Gastrocnemius medialis (tissue), 4 donors: ENCODE results near the gene AFAP1. TPM values are rescaled to one million over a fixed set of nuclear protein-coding genes. Genes with fewer than 3 reads are reported as not detected.

Source experiments
- ATAC-seq, 2 donors: fragments of 150-250 bp; one replicate each; pipeline ENCODE4 v1.9.1; 2016
- DNase-seq, 2 donors: peaks; one replicate each; pipeline ENCODE4 v3.0.0-alpha.2; 2019
- H3K27ac ChIP-seq, 4 donors: fragments of 200-600 bp; sonication (generic); 1 replicate in 1 of 4; 2 replicates in 3 of 4; pipeline ENCODE4 v1.5.1; 2016 to 2018; ENCODE audit warnings: mild to moderate bottlenecking in 2 of 4, moderate library complexity in 1 of 4
- H3K27me3 ChIP-seq, 3 donors: fragments of 200-600 bp; sonication (generic) in 2 of 3; 1 replicate in 1 of 3; 2 replicates in 2 of 3; pipeline versions ENCODE4 v1.5.1 to v1.6.0; 2016 to 2019; ENCODE audit warnings: mild to moderate bottlenecking in 1 of 3, moderate library complexity in 1 of 3
- H3K36me3 ChIP-seq, 2 donors: fragments of 200-600 bp; sonication (generic) in 1 of 2; one replicate each; pipeline ENCODE4 v1.5.1; 2017 to 2018
- H3K4me1 ChIP-seq, 2 donors: fragments of 200-600 bp; sonication (generic) in 1 of 2; one replicate each; pipeline ENCODE4 v1.5.1; 2016 to 2017; ENCODE audit warnings: mild to moderate bottlenecking in 2 of 2
- H3K4me3 ChIP-seq, 4 donors: fragments of 200-600 bp; sonication (generic) in 3 of 4; 1 replicate in 1 of 4; 2 replicates in 3 of 4; pipeline ENCODE4 v1.5.1; 2016 to 2019; ENCODE audit warnings: mild to moderate bottlenecking in 2 of 4
- H3K9me3 ChIP-seq, 3 donors: fragments of 200-600 bp; sonication (generic) in 2 of 3; 1 replicate in 1 of 3; 2 replicates in 2 of 3; pipeline ENCODE4 v1.5.1; 2016 to 2019
- POLR2A ChIP-seq, 2 donors: fragments of 450-650 bp; IDR thresholded peaks; one replicate each; pipeline ENCODE4 v1.6.1; 2017; ENCODE audit warnings: antibody characterized with exemption in 2 of 2, mild to moderate bottlenecking in 2 of 2, moderate library complexity in 2 of 2
- in situ Hi-C, 4 donors: fragments of 200-750 bp; cut with MboI; loops; one replicate each; pipeline versions ENCODE4 v1.15.0 to v1.8.0; 2017; ENCODE audit warnings: low sequenced_read_pairs in 4 of 4
- intact Hi-C: fragments of 100-400 bp; cut with DNase I; formaldehyde crosslinking; loops from one replicate; pipeline ENCODE4 v1.15.1; 2023; ENCODE audit warnings: low total_unique reads
- total RNA-seq, 4 donors: library from RNA; depleted of rRNA; stranded (reverse); fragments of >200 nt; gene quantifications; one replicate each; pipeline versions ENCODE4 v1.1.0 to v1.2.3, GENCODE V29; 2016
- TF ChIP-seq, protein P1 (sequence below), 5 experiments: fragments of 450-650 bp in 3 of 5; fragments of 200-600 bp in 2 of 5; sonication (generic) in 2 of 5; IDR thresholded peaks in 4 of 5; conservative IDR thresholded peaks in 1 of 5; 1 replicate in 4 of 5; 2 replicates in 1 of 5; pipeline ENCODE4 v1.5.1; 2016 to 2019; ENCODE audit warnings: antibody characterized with exemption in 5 of 5, mild to moderate bottlenecking in 3 of 5, moderate library complexity in 3 of 5

AFAP1 gene
- total RNA-seq, 4 donors from 2014 or later: 1.5 to 8.6 (median 3.5) TPM

DNA sequence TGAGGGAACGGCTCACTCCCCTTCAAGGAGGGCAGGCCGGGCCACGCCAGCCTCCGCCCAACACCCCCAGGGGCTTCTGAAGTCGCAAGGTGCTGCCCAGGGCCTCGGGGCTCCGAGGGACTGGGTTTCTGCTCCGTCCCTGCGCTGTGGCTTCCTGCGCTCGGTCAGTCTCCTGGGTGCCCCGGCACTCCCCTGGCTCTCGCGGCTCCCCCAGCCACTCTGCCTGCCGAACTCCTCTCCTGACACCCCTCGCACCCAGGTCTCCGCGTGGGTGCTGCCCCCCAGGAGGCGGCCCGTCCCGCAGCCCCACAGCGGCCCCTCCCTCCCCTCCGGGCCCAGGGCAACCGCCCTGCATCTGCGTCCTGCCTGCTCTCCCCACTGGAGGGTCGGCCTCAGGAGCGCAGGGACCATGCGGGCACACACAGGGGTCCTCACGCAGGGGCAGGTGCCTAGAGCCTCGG is 151.9 kb downstream of the AFAP1 start:
- Histone ChIP-seq H3K4me3 (no peak overlapping the region), H3K36me3 (peaks cover 0 to 8% of the 10 kb centered on the region in 2 donors), H3K27ac (peak overlapping the region in 1 of 4 donors; percentile 79), H3K27me3 (no peaks in the 10 kb centered on the region), H3K4me1 (peaks cover 5 to 6% of the 10 kb centered on the region in 2 donors), H3K9me3 (no peaks in the 10 kb centered on the region)
- intact Hi-C loops: no loop called here
- TF ChIP-seq POLR2A (IDR thresholded peaks at IDR 0.05): no peak
- TF ChIP-seq, protein P1, sequence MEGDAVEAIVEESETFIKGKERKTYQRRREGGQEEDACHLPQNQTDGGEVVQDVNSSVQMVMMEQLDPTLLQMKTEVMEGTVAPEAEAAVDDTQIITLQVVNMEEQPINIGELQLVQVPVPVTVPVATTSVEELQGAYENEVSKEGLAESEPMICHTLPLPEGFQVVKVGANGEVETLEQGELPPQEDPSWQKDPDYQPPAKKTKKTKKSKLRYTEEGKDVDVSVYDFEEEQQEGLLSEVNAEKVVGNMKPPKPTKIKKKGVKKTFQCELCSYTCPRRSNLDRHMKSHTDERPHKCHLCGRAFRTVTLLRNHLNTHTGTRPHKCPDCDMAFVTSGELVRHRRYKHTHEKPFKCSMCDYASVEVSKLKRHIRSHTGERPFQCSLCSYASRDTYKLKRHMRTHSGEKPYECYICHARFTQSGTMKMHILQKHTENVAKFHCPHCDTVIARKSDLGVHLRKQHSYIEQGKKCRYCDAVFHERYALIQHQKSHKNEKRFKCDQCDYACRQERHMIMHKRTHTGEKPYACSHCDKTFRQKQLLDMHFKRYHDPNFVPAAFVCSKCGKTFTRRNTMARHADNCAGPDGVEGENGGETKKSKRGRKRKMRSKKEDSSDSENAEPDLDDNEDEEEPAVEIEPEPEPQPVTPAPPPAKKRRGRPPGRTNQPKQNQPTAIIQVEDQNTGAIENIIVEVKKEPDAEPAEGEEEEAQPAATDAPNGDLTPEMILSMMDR (IDR thresholded peaks at IDR 0.05 in 4 of 5, conservative IDR thresholded peaks at IDR 0.05 in 1 of 5): no peak
- DNase-seq (no peak), ATAC-seq (no peak)
- in situ Hi-C loops: no loop called here

DNA sequence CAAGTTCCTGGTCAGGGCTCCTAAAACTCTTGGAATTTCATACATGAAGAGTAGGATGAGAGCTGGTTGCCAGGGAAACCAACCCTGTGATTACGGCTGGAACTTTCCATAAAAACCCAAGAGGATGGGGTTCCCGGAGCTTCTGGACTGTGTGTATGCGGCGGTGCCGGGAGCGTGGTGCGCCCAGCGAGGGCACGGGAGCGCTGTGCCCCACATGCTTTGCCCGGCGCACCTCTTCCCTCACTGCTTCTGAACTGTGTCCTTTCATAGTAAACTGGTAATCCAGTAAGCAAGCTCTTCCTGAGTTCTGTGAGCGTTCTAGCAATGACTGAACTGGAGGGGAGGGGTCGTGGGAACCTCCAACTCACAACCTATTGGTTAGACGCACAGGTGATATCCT is 152.6 kb downstream of the AFAP1 start:
- intact Hi-C loops: no loop called here
- Histone ChIP-seq H3K36me3 (peaks cover 0 to 8% of the 10 kb centered on the region in 2 donors), H3K27me3 (no peaks in the 10 kb centered on the region), H3K4me1 (peaks cover 5 to 10% of the 10 kb centered on the region in 2 donors), H3K9me3 (no peaks in the 10 kb centered on the region), H3K27ac (no peak overlapping the region), H3K4me3 (no peak overlapping the region)
- no peak for ATAC-seq
- DNase-seq: no peak
- TF ChIP-seq, protein P1 (IDR thresholded peaks at IDR 0.05 in 4 of 5, conservative IDR thresholded peaks at IDR 0.05 in 1 of 5): no peak
- no peak for TF ChIP-seq POLR2A (IDR thresholded peaks at IDR 0.05)
- in situ Hi-C loops: no loop called here

DNA sequence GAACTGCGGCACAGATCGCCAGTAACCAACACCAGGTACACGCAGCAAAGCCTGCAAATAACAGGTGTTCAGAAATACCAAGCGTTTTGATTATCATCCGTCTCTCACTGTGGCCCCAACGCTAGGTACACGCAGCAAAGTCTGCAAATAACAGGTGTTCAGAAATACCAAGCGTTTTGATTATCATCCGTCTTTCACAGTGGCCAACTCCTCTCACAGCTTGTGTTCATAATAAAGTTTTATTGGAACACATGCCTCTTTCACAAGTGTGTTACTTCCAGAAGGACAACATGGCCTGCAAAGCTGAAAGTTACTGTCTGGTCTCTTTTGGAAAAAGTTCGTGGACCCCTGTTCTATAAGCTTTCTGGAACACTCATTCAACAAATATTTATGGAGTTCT is 153.1 kb downstream of the AFAP1 start:
- no peaks in the 10 kb centered on the region for H3K9me3 ChIP-seq
- peaks cover 0 to 8% of the 10 kb centered on the region in 2 donors for H3K36me3 ChIP-seq
- H3K4me1 ChIP-seq: peaks cover 5 to 10% of the 10 kb centered on the region in 2 donors
- no peaks in the 10 kb centered on the region for H3K27me3 ChIP-seq
- intact Hi-C loops (no loop called here), in situ Hi-C loops (no loop called here)
- no peak for ATAC-seq
- no peak overlapping the region for H3K4me3 ChIP-seq
- DNase-seq: no peak
- no peak overlapping the region for H3K27ac ChIP-seq
- TF ChIP-seq, protein P1 (IDR thresholded peaks at IDR 0.05 in 4 of 5, conservative IDR thresholded peaks at IDR 0.05 in 1 of 5): no peak
- TF ChIP-seq POLR2A (IDR thresholded peaks at IDR 0.05): no peak

DNA sequence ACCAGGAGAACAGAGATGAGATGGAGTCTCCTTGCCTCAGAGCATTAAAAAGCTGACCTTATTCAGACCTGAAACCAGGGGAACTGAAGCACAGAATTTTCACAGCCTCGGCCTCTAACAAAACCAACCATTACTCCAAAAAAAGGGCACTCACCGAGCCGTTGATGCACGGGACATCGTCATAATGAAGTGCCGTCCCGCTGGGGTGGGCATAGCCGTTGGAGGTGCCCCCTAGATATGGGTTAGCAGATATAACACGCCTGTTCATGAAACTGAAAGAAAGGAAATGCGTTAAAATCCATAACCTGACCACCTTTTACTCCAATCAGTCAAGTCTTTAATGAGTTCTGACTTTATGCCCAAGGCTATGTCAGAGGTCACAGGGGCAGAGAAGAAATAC is 153.6 kb downstream of the AFAP1 start:
- ATAC-seq (no peak), DNase-seq (no peak)
- no peaks in the 10 kb centered on the region for H3K9me3 ChIP-seq
- H3K36me3 ChIP-seq: peaks cover 0 to 8% of the 10 kb centered on the region in 2 donors
- peaks cover 5 to 10% of the 10 kb centered on the region in 2 donors for H3K4me1 ChIP-seq
- no peak for TF ChIP-seq POLR2A (IDR thresholded peaks at IDR 0.05)
- TF ChIP-seq, protein P1 (IDR thresholded peaks at IDR 0.05 in 4 of 5, conservative IDR thresholded peaks at IDR 0.05 in 1 of 5): no peak
- H3K27me3 ChIP-seq: no peaks in the 10 kb centered on the region
- in situ Hi-C loops: no loop called here
- H3K27ac ChIP-seq: no peak overlapping the region
- intact Hi-C loops: no loop called here
- no peak overlapping the region for H3K4me3 ChIP-seq

DNA sequence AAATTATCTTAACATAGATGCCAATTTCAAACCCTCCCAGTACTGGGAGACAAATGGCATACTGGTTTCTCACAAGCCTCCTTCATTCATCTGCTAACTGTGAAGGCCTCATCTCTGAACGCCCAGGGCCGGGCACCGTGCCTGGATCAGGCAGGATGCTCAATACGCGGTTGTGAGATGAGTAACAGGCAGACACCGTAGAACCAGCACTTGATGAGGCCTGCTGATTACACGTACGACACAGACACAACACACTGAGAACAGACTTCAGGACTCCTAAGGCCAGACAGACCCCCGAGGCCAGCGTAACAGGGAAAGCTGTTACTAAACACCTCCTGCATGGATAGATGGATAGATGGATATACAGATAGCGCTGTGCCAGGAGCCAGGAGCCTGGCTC is 154.6 kb downstream of the AFAP1 start:
- in situ Hi-C loops: no loop called here
- DNase-seq (no peak), ATAC-seq (no peak)
- intact Hi-C loops: no loop called here
- Histone ChIP-seq H3K27ac (no peak overlapping the region), H3K4me1 (peaks cover 5 to 10% of the 10 kb centered on the region in 2 donors), H3K9me3 (no peaks in the 10 kb centered on the region), H3K27me3 (no peaks in the 10 kb centered on the region), H3K36me3 (peaks cover 0 to 8% of the 10 kb centered on the region in 2 donors), H3K4me3 (no peak overlapping the region)
- no peak for TF ChIP-seq POLR2A (IDR thresholded peaks at IDR 0.05)
- TF ChIP-seq, protein P1 (IDR thresholded peaks at IDR 0.05 in 4 of 5, conservative IDR thresholded peaks at IDR 0.05 in 1 of 5): no peak
